Mucosa of stomach (tissue), 1 donor: ENCODE results near the gene ACSM3.

ENCODE experiments used
- H3K27me3 ChIP-seq: one replicate; pipeline ENCODE4 v1.7.0; 2013; ENCODE audit warnings: mild to moderate bottlenecking, low read length; ENCODE audit not compliant: control insufficient read depth, insufficient read depth
- H3K36me3 ChIP-seq: one replicate; pipeline ENCODE4 v1.7.0; 2013; ENCODE audit warnings: low read length; ENCODE audit not compliant: control insufficient read depth, insufficient read depth
- H3K4me1 ChIP-seq: one replicate; pipeline ENCODE4 v1.7.0; 2013; ENCODE audit warnings: mild to moderate bottlenecking, low read length; ENCODE audit not compliant: control insufficient read depth, insufficient read depth
- H3K4me3 ChIP-seq: one replicate; pipeline ENCODE4 v1.7.0; 2013; ENCODE audit warnings: low read length
- H3K9ac ChIP-seq: one replicate; pipeline ENCODE4 v1.7.0; 2013; ENCODE audit warnings: mild to moderate bottlenecking, low read length, moderate library complexity
- H3K9me3 ChIP-seq: one replicate; pipeline ENCODE4 v1.7.0; 2013; ENCODE audit warnings: mild to moderate bottlenecking, low read length, moderate library complexity; ENCODE audit not compliant: control insufficient read depth
- donor health status: Pancreatic carcinoma.

ACSM3 gene

GRCh38 chr16:20812510-20812909, 48.7 kb downstream of the ACSM3 start:
- Histone ChIP-seq H3K27me3 (no peaks in the 10 kb centered on the region), H3K4me1 (peaks cover 15% of the 10 kb centered on the region), H3K9me3 (no peaks in the 10 kb centered on the region), H3K4me3 (no peak overlapping the region), H3K9ac (no peak overlapping the region), H3K36me3 (no peaks in the 10 kb centered on the region)

GRCh38 chr16:20814784-20815183, 51.0 kb downstream of the ACSM3 start:
- no peaks in the 10 kb centered on the region for H3K27me3 ChIP-seq
- no peaks in the 10 kb centered on the region for H3K36me3 ChIP-seq
- H3K9ac ChIP-seq = no peak overlapping the region
- H3K4me3 ChIP-seq = no peak overlapping the region
- H3K9me3 ChIP-seq = no peaks in the 10 kb centered on the region
- H3K4me1 ChIP-seq = peaks cover 15% of the 10 kb centered on the region

- Histone ChIP-seq H3K36me3 (no peaks in the 10 kb centered on the region), H3K27me3 (no peaks in the 10 kb centered on the region), H3K4me3 (no peak overlapping the region), H3K9ac (no peak overlapping the region), H3K4me1 (no peaks in the 10 kb centered on the region), H3K9me3 (no peaks in the 10 kb centered on the region)
Measured at GRCh38 chr16:20818929-20819585, 55.2 kb downstream of the ACSM3 start.

- no peaks in the 10 kb centered on the region for H3K36me3 ChIP-seq
- no peak overlapping the region for H3K9ac ChIP-seq
- H3K4me1 ChIP-seq = peaks cover 10% of the 10 kb centered on the region
- no peaks in the 10 kb centered on the region for H3K27me3 ChIP-seq
- no peak overlapping the region for H3K4me3 ChIP-seq
- H3K9me3 ChIP-seq = no peaks in the 10 kb centered on the region
Measured at GRCh38 chr16:20821682-20822081, 57.9 kb downstream of the ACSM3 start.

- H3K9me3 ChIP-seq = no peaks in the 10 kb centered on the region
- H3K27me3 ChIP-seq = no peaks in the 10 kb centered on the region
- H3K4me1 ChIP-seq = peaks cover 10% of the 10 kb centered on the region
- H3K36me3 ChIP-seq = no peaks in the 10 kb centered on the region
- no peak overlapping the region for H3K9ac ChIP-seq
- H3K4me3 ChIP-seq = no peak overlapping the region
Measured at GRCh38 chr16:20822521-20823325, 58.9 kb downstream of the ACSM3 start.

- H3K36me3 ChIP-seq = no peaks in the 10 kb centered on the region
- no peaks in the 10 kb centered on the region for H3K9me3 ChIP-seq
- no peaks in the 10 kb centered on the region for H3K27me3 ChIP-seq
- no peak overlapping the region for H3K4me3 ChIP-seq
- no peak overlapping the region for H3K9ac ChIP-seq
- H3K4me1 ChIP-seq = peaks cover 10% of the 10 kb centered on the region
Measured at GRCh38 chr16:20826039-20826566, 62.3 kb downstream of the ACSM3 start.

GRCh38 chr16:20829536-20829935, 65.7 kb downstream of the ACSM3 start:
- Histone ChIP-seq H3K9ac (no peak overlapping the region), H3K4me1 (peaks cover 10% of the 10 kb centered on the region), H3K36me3 (no peaks in the 10 kb centered on the region), H3K9me3 (no peaks in the 10 kb centered on the region), H3K27me3 (no peaks in the 10 kb centered on the region), H3K4me3 (no peak overlapping the region)

GRCh38 chr16:20830372-20830771, 66.6 kb downstream of the ACSM3 start:
- no peaks in the 10 kb centered on the region for H3K9me3 ChIP-seq
- peaks cover 10% of the 10 kb centered on the region for H3K4me1 ChIP-seq
- no peak overlapping the region for H3K9ac ChIP-seq
- no peak overlapping the region for H3K4me3 ChIP-seq
- no peaks in the 10 kb centered on the region for H3K36me3 ChIP-seq
- no peaks in the 10 kb centered on the region for H3K27me3 ChIP-seq

GRCh38 chr16:20833086-20833485, 69.3 kb downstream of the ACSM3 start:
- no peak overlapping the region for H3K9ac ChIP-seq
- H3K4me1 ChIP-seq = no peaks in the 10 kb centered on the region
- no peaks in the 10 kb centered on the region for H3K36me3 ChIP-seq
- H3K4me3 ChIP-seq = no peak overlapping the region
- H3K9me3 ChIP-seq = no peaks in the 10 kb centered on the region
- no peaks in the 10 kb centered on the region for H3K27me3 ChIP-seq

- no peak overlapping the region for H3K9ac ChIP-seq
- no peaks in the 10 kb centered on the region for H3K27me3 ChIP-seq
- H3K4me1 ChIP-seq = no peaks in the 10 kb centered on the region
- no peaks in the 10 kb centered on the region for H3K9me3 ChIP-seq
- no peaks in the 10 kb centered on the region for H3K36me3 ChIP-seq
- H3K4me3 ChIP-seq = no peak overlapping the region
Measured at GRCh38 chr16:20838240-20838639, 74.4 kb downstream of the ACSM3 start.

- Histone ChIP-seq H3K4me3 (no peak overlapping the region), H3K9me3 (no peaks in the 10 kb centered on the region), H3K36me3 (no peaks in the 10 kb centered on the region), H3K9ac (no peak overlapping the region), H3K4me1 (no peaks in the 10 kb centered on the region), H3K27me3 (no peaks in the 10 kb centered on the region)
Measured at GRCh38 chr16:20839504-20839903, 75.7 kb downstream of the ACSM3 start.

- Histone ChIP-seq H3K4me3 (no peak overlapping the region), H3K27me3 (no peaks in the 10 kb centered on the region), H3K9ac (no peak overlapping the region), H3K9me3 (no peaks in the 10 kb centered on the region), H3K4me1 (no peaks in the 10 kb centered on the region), H3K36me3 (no peaks in the 10 kb centered on the region)
Measured at GRCh38 chr16:20844054-20844453, 80.2 kb downstream of the ACSM3 start.
